Retinal pigment epithelial cell (primary cell): Measurements from ENCODE around the gene VPS25.

Experiments
- DNase-seq: peaks from one replicate; pipeline ENCODE4 v3.0.0-alpha.2; 2010; ENCODE audit warnings: low read depth
- H3K4me3 ChIP-seq: 2 replicates; pipeline ENCODE4 v1.5.1; 2011; ENCODE audit warnings: mild to moderate bottlenecking, low read length, control low read depth, moderate library complexity
- CTCF ChIP-seq: conservative IDR thresholded peaks from 2 replicates; pipeline ENCODE4 v1.5.1; 2011; ENCODE audit warnings: low read depth, low read length, control low read depth, inconsistent platforms

VPS25 gene

DNA sequence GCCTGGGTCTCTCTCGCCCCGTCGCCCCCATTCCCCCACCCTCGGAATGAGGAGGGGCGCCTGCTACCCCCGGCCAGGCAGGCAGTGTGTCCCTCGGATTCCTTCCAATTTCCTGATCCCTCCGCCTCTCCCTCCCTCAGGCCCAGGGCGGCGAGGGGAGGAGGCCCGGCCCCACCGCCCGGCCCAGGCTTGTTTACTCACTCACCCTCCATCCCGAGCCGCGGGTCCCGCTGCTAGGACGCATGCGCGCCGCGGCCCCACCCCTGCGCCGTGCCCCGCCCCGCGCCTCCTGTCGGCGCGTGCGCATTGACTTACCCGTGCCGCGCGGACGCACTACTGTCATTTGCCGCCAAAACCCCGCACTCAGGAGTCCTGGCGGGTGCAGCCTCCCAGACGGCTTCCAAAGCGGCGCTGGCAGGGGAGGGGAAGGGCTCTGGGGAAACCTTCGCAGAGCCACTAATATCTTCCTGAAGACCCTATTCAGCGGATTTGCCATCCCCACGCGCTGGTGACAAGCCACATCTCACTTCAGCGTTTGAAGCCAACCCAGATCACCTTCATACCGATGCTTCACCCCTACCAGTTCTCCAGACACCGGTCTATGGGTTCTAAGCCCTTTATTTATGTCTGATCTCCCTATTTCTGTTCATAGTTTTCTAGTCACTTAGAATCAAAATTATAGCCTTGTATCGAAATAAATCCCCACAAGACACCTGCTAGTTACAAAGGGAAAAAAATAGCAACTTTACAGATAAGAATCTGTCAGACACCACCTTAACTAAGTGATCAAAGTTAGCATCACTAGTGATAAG is 28.2 kb upstream of the VPS25 start, which contains the start of gene EZH1:
Gene EZH1 (minus strand): TSS at position 235 of the 812 bp plus-strand sequence. CDS start 16,099 bp downstream, outside the sequence.
- TF ChIP-seq CTCF: no peak
- H3K4me3 ChIP-seq: peak within 1 kb of the TSS; percentile 84
- peak; percentile 48 for DNase-seq

DNA sequence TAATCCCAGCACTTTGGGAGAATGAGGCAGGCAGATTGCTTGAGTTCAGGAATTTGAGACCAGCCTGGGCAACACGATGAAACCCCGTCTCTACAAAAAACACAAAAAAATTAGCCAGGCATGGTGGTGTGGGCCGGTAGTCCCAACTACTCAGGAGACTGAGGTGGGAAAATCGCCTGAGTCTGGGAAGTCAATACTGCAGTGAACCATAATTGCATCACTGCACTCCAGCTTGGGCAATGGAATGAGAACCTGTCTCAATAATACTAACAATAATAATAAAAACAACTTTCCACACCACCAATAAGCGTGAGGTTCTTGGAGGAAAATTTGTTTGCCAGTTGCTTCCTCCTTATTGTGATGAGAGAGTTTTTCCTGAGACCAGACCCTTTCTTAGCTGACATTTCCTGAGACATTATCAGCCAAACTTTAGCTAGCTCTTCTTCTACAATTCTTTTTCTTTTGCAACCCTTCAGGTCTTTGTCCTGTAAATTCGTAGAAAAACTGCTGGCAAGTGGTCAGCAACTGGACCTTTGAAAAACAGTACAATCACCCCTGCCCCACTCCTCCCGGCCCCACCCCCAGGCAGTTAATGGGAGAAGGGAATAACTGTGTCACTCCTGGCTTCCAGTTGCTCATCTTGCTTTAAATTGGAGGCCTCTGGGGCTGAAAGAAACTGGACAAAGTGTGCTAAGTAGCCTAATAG is 24.9 kb upstream of the VPS25 start:
- H3K4me3 ChIP-seq: no peak overlapping the region
- no peak for DNase-seq
- TF ChIP-seq CTCF: no peak

DNA sequence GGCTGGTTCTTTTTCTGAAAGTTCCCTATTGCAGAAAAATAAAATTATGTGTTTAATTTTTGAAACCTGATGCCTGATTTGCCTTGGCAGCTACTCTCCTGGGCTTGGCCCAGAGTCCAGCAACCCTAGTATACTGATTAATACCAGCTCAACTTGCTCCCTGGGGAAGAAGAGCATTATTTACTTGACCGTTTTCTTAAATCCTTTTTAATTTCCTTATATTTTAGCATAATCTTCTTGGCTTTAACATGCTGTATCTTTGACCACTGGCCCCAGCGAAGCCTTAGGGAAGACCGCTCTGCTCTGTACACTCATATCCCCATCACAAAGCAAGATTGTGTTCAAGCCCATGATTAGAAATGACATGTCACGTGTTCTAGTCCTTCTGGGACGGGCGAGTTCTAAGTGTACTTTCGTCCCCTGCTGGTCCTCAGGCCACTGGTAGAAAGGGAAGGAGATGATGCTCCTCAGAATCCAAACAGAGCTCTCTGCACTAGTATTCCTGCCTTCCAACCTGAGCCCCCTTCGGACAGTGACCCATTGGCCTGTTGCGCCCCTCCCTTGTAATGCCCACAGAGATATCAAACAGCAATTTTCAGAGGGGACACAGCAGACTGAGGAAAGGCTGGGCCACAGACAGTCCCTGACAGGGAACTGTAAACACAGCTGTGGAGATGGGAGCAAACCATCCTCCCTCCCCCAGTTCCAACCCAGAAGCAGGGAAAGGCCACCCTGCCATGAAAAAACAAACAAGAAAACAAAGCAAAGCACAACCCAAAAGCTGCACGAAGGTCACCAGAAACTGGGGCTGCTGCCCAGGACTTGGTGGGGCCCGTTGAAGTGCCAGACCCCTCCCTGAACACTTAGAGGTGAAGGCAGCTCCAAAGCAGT is 24.1 kb upstream of the VPS25 start:
- no peak for DNase-seq
- no peak for TF ChIP-seq CTCF
- no peak overlapping the region for H3K4me3 ChIP-seq

DNA sequence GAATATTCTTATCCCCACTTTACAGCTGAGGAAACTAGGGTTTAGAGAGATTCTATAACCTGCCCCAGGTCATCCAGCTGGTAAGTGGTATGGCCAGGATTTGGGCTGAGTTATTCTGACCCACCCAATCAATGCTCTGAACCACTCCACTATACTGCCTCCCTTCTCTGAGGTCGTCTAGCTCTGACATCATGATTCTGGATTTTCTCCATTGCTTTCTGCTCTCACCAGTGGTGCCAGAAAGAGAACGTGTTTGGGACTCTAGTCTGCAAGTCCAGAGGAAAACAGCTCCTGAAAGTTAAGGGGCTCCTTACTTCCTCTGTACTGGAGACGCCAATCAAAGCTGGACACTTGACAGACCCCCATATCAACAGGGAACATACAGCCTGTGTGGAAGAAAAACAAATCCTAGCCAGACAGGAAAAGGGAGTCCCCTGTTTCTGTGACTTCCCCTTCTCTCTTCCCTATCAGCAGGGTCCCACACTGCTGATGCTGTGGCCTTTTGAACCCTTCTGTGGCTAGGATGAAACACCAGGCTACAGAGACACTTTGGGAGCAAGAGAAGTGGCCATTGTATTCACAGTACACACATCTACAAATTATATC is 22.4 kb upstream of the VPS25 start:
- DNase-seq: no peak

GRCh38 chr17:42751628-42752027 is 21.6 kb upstream of the VPS25 start:
- no peak for TF ChIP-seq CTCF
- no peak for DNase-seq
- H3K4me3 ChIP-seq: no peak overlapping the region

More for the DNA sequence above, 22.4 kb upstream of the VPS25 start:
- no peak overlapping the region for H3K4me3 ChIP-seq
- TF ChIP-seq CTCF: no peak

GRCh38 chr17:42754782-42755181 is 18.5 kb upstream of the VPS25 start:
- H3K4me3 ChIP-seq: no peak overlapping the region
- DNase-seq: no peak
- TF ChIP-seq CTCF: no peak
